Right lobe of liver (tissue), 6 donors: Measurements from ENCODE around the gene BAIAP2. TPM values are rescaled to one million over a fixed set of nuclear protein-coding genes. Genes with fewer than 3 reads are reported as not detected.
A peak's percentile ranks its signal among the peaks of the same experiment; 100 is the strongest.

Source experiments
- ATAC-seq, 4 donors: fragments of 200-7000 bp; cut with Tn5 transposase; one replicate each; pipeline ENCODE4 v1.9.1; 2020; ENCODE audit warnings: mild to moderate bottlenecking in 4 of 4, moderate library complexity in 4 of 4
- DNase-seq, 3 donors: peaks; one replicate each; pipeline ENCODE4 v3.0.0-alpha.2; 2020
- H3K27ac ChIP-seq, 3 donors: fragments of 200-600 bp; one replicate each; pipeline ENCODE4 v1.8.0; 2022
- H3K27me3 ChIP-seq, 2 donors: fragments of 200-600 bp; one replicate each; pipeline ENCODE4 v1.8.0; 2022
- H3K36me3 ChIP-seq, 4 donors: fragments of 200-600 bp; sonication (generic) in 1 of 4; one replicate each; pipeline versions ENCODE4 v1.5.1 to v1.8.0; 2017 to 2022; ENCODE audit warnings: control low read depth in 1 of 4
- H3K4me1 ChIP-seq, 4 donors: fragments of 200-600 bp; sonication (generic) in 1 of 4; one replicate each; pipeline versions ENCODE4 v1.5.1 to v1.8.0; 2017 to 2022; ENCODE audit warnings: control low read depth in 1 of 4
- H3K4me3 ChIP-seq, 3 donors: fragments of 200-600 bp; one replicate each; pipeline ENCODE4 v1.8.0; 2022
- H3K9me3 ChIP-seq, 4 donors: fragments of 200-600 bp; sonication (generic) in 1 of 4; one replicate each; pipeline versions ENCODE4 v1.5.1 to v1.8.0; 2017 to 2022; ENCODE audit warnings: control low read depth in 1 of 4
- POLR2A ChIP-seq: fragments of 450-650 bp; IDR thresholded peaks from one replicate; pipeline ENCODE4 v1.6.1; 2017; ENCODE audit warnings: antibody characterized with exemption, mild to moderate bottlenecking
- WGBS: methylation state at CpG from one replicate; pipeline ENCODE4 v1.1.6; 2018; ENCODE audit warnings: low coverage, low lambda C conversion rate; ENCODE audit not compliant: insufficient coverage; ENCODE audit errors: missing lambda C conversion rate; 5-methylcytosine and 5-hydroxymethylcytosine counted together
- intact Hi-C, 2 donors: fragments of 100-400 bp; cut with DNase I; formaldehyde crosslinking; loops; one replicate each; pipeline versions ENCODE4 v1.11.2 to v1.14.1; 2022
- total RNA-seq, 6 experiments: library from RNA; depleted of rRNA in 2 of 6; stranded (reverse); fragments of >200 nt in 2 of 6; fragmentation: NEBNext Ultra II Directional in 3 of 6; extraction: Animal tissue kit (Norgen Biotek cat#: 25700) in 3 of 6; gene quantifications; one replicate each; pipeline versions ENCODE4 v1.1.0 to v1.2.4, GENCODE V29; 2016 to 2023
- TF ChIP-seq, protein P1 (sequence below), 4 donors: fragments of 200-600 bp in 3 of 4; fragments of 450-650 bp in 1 of 4; IDR thresholded peaks; one replicate each; pipeline versions ENCODE4 v1.5.1 to v1.8.0; 2016 to 2022; ENCODE audit warnings: antibody characterized with exemption in 4 of 4, mild to moderate bottlenecking in 2 of 4
- donor health status: DM: no; HTN: yes; CAD: no.
- donor health status: DM: no; HTN: no; CAD: no.
- donor health status: DM: no; HTN: no; CAD: no.
- donor health status: DM: no; HTN: yes; CAD: no.
- donor health status: DM: no; HTN: yes; CAD: no.

BAIAP2 gene
- total RNA-seq, 6 experiments from 2014 or later = 46.6 to 139 (median 63.3) TPM

GRCh38 chr17:81050645-81051625 is 16.0 kb downstream of the BAIAP2 start:
- DNase-seq = no peak

DNA sequence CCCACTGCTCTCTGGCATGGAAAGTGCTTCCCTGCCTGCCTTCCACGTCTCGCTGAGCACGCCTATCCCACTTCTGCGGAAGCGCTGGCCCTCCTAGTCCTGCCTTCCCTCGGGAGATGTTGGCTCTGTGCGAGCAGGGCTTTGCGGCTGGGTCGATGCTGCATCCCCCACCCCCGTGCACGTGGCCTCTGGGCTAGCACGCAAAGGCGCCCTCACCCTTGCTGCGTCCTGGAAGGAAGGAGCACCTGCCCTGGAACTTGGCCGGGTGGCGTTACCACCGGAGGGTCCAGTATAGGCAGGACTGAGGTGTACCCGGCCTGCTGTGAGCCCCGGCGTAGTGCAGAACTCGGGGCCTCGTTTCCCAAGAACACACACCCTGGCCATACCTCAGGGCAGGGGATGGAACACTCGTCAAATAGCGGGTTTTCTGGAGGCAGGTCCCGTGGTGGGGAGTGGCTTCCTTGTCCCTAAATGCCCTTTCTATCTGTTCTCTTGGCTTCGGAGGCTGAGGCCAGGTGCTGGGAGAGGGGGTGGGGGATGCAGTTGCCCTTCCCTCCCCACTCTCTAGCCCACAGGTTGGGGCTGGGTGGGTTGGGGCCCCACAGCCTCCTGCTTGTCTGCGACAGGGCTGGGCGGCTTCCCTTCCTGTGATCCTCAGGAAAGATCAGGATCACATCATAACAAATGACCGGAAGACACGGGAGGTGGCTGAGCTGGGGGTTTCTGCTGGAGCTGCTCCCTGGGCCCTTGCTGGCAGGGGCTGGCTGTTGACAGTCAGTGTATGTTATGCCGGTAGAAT is 17.4 kb downstream of the BAIAP2 start:
- no peak overlapping the region for H3K4me3 ChIP-seq
- no peak for TF ChIP-seq POLR2A
- TF ChIP-seq, protein P1, sequence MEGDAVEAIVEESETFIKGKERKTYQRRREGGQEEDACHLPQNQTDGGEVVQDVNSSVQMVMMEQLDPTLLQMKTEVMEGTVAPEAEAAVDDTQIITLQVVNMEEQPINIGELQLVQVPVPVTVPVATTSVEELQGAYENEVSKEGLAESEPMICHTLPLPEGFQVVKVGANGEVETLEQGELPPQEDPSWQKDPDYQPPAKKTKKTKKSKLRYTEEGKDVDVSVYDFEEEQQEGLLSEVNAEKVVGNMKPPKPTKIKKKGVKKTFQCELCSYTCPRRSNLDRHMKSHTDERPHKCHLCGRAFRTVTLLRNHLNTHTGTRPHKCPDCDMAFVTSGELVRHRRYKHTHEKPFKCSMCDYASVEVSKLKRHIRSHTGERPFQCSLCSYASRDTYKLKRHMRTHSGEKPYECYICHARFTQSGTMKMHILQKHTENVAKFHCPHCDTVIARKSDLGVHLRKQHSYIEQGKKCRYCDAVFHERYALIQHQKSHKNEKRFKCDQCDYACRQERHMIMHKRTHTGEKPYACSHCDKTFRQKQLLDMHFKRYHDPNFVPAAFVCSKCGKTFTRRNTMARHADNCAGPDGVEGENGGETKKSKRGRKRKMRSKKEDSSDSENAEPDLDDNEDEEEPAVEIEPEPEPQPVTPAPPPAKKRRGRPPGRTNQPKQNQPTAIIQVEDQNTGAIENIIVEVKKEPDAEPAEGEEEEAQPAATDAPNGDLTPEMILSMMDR (IDR thresholded peaks at IDR 0.05) = no peak
- 63% methylated on average over 3 of the region's 31 CpGs for WGBS
- ATAC-seq (peak in 1 of 4 donors; percentile 4), DNase-seq (peak in 1 of 3 donors; percentile 28)
- intact Hi-C loops = no loop called here
- H3K36me3 ChIP-seq = peaks cover 0 to 3% (median 0%) of the 10 kb centered on the region in 4 donors
- peaks cover 0 to 38% (median 14%) of the 10 kb centered on the region in 4 donors for H3K4me1 ChIP-seq
- H3K9me3 ChIP-seq = no peaks in the 10 kb centered on the region
- H3K27me3 ChIP-seq = no peaks in the 10 kb centered on the region
- peak overlapping the region in 1 of 3 donors; percentile 9 for H3K27ac ChIP-seq

More at GRCh38 chr17:81050645-81051625, 16.0 kb downstream of the BAIAP2 start:
- TF ChIP-seq, protein P1 (IDR thresholded peaks at IDR 0.05) = no peak
- no peak for TF ChIP-seq POLR2A
- WGBS = 54% methylated on average over 10 of the region's 32 CpGs
- peaks cover 0 to 3% (median 0%) of the 10 kb centered on the region in 4 donors for H3K36me3 ChIP-seq
- intact Hi-C loops = no loop called here
- H3K4me1 ChIP-seq = peaks cover 0 to 51% (median 14%) of the 10 kb centered on the region in 4 donors
- H3K27ac ChIP-seq = no peak overlapping the region
- ATAC-seq = peak in 1 of 4 donors; percentile 17
- no peaks in the 10 kb centered on the region for H3K27me3 ChIP-seq
- H3K9me3 ChIP-seq = no peaks in the 10 kb centered on the region
- H3K4me3 ChIP-seq = no peak overlapping the region

- intact Hi-C loops = no loop called here
- Histone ChIP-seq H3K27me3 (no peaks in the 10 kb centered on the region), H3K4me1 (peaks cover 0 to 28% (median 9%) of the 10 kb centered on the region in 4 donors), H3K27ac (no peak overlapping the region), H3K9me3 (no peaks in the 10 kb centered on the region), H3K4me3 (no peak overlapping the region), H3K36me3 (peaks cover 0 to 7% (median 3%) of the 10 kb centered on the region in 4 donors)
- WGBS = 79% methylated on average over 16 of the region's 42 CpGs
- DNase-seq = no peak
- ATAC-seq = no peak
- no peak for TF ChIP-seq POLR2A
- TF ChIP-seq, protein P1 (IDR thresholded peaks at IDR 0.05) = no peak
Measured at GRCh38 chr17:81053041-81053970, 18.4 kb downstream of the BAIAP2 start.

- ATAC-seq = no peak
- no peaks in the 10 kb centered on the region for H3K9me3 ChIP-seq
- intact Hi-C loops = no loop called here
- no peak overlapping the region for H3K4me3 ChIP-seq
- H3K27ac ChIP-seq = no peak overlapping the region
- peaks cover 0 to 18% (median 7%) of the 10 kb centered on the region in 4 donors for H3K4me1 ChIP-seq
- no peak for TF ChIP-seq POLR2A
- TF ChIP-seq, protein P1 (IDR thresholded peaks at IDR 0.05) = no peak
- 91% methylated on average over 4 of the region's 12 CpGs for WGBS
- DNase-seq = no peak
- H3K36me3 ChIP-seq = peaks cover 0 to 17% (median 9%) of the 10 kb centered on the region in 4 donors
- no peaks in the 10 kb centered on the region for H3K27me3 ChIP-seq
Measured at GRCh38 chr17:81054308-81054707, 19.4 kb downstream of the BAIAP2 start.
